B cell (primary cell): ENCODE measurements around the gene KDM1B.

Experiments
- EZH2 ChIP-seq: IDR thresholded peaks from 2 replicates; pipeline ENCODE4 v1.6.1; 2012; ENCODE audit warnings: borderline replicate concordance, low read depth, mild to moderate bottlenecking, moderate library complexity, low read length; ENCODE audit not compliant: insufficient read depth, poor library complexity, severe bottlenecking
- TF ChIP-seq, protein P1 (sequence below): fragments of 200-600 bp; IDR thresholded peaks from one replicate; pipeline ENCODE4 v1.8.0; 2022; ENCODE audit warnings: antibody characterized with exemption, mild to moderate bottlenecking

DNA sequence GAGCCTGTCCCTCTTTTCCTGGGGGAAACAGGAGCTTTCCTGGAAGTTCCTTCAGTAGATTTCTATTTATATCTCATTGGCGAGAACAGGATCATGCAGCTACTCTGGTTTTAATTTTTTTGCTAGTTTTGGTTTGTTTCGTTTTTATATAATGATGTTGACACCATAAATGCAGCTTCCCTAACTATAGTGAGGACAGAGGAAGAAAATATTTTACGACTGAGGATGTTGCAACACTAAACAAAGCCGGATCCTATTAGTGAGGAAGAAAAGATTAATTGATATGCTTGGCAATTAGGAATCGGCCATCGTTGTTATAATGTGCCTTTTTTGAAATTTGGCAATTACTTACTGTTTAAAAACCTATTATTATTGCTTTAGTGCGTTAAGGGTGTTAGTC, 16.6 kb downstream of the KDM1B start:
- TF ChIP-seq, protein P1, sequence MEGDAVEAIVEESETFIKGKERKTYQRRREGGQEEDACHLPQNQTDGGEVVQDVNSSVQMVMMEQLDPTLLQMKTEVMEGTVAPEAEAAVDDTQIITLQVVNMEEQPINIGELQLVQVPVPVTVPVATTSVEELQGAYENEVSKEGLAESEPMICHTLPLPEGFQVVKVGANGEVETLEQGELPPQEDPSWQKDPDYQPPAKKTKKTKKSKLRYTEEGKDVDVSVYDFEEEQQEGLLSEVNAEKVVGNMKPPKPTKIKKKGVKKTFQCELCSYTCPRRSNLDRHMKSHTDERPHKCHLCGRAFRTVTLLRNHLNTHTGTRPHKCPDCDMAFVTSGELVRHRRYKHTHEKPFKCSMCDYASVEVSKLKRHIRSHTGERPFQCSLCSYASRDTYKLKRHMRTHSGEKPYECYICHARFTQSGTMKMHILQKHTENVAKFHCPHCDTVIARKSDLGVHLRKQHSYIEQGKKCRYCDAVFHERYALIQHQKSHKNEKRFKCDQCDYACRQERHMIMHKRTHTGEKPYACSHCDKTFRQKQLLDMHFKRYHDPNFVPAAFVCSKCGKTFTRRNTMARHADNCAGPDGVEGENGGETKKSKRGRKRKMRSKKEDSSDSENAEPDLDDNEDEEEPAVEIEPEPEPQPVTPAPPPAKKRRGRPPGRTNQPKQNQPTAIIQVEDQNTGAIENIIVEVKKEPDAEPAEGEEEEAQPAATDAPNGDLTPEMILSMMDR: no peak
- TF ChIP-seq EZH2: no peak
